H9 (cell line): ENCODE measurements around the gene IGSF22. TPM values are rescaled to one million over a fixed set of nuclear protein-coding genes. Genes with fewer than 3 reads are reported as not detected.

ENCODE experiments used
- DNase-seq: peaks from one replicate; pipeline ENCODE4 v3.0.0-alpha.2; 2017
- H2AFZ ChIP-seq: one replicate; pipeline ENCODE4 v1.6.1; 2013; ENCODE audit warnings: mild to moderate bottlenecking, low read length, control low read depth, moderate library complexity
- H2AK5ac ChIP-seq: 2 replicates; pipeline ENCODE4 v1.6.1; 2013; ENCODE audit warnings: low read length, control low read depth, mixed read lengths; ENCODE audit not compliant: insufficient read length
- H2BK120ac ChIP-seq: one replicate; pipeline ENCODE4 v1.6.1; 2013; ENCODE audit warnings: low read depth, mild to moderate bottlenecking, low read length, control low read depth, inconsistent platforms; ENCODE audit not compliant: poor library complexity, severe bottlenecking
- H2BK12ac ChIP-seq: 2 replicates; pipeline ENCODE4 v1.6.1; 2013; ENCODE audit warnings: low read length, control low read depth, mixed read lengths, low read depth; ENCODE audit not compliant: insufficient read length
- H2BK15ac ChIP-seq: 2 replicates; pipeline ENCODE4 v1.6.1; 2013; ENCODE audit warnings: low read depth, low read length, control low read depth
- H2BK20ac ChIP-seq: one replicate; pipeline ENCODE4 v1.6.1; 2013; ENCODE audit warnings: low read depth, mild to moderate bottlenecking, low read length, control low read depth, inconsistent platforms; ENCODE audit not compliant: poor library complexity, severe bottlenecking
- H2BK5ac ChIP-seq: 2 replicates; pipeline ENCODE4 v1.6.1; 2013; ENCODE audit warnings: low read length, control low read depth, mixed read lengths; ENCODE audit not compliant: insufficient read length
- H3K14ac ChIP-seq: 2 replicates; pipeline ENCODE4 v1.6.1; 2013; ENCODE audit warnings: low read length, control low read depth; ENCODE audit not compliant: insufficient read depth
- H3K18ac ChIP-seq: 2 replicates; pipeline ENCODE4 v1.6.1; 2013; ENCODE audit warnings: low read depth, mild to moderate bottlenecking, mixed read lengths, low read length, control low read depth; ENCODE audit not compliant: insufficient read length
- H3K23ac ChIP-seq: 2 replicates; pipeline ENCODE4 v1.6.1; 2013; ENCODE audit warnings: low read length, control low read depth, mixed read lengths, low read depth; ENCODE audit not compliant: insufficient read length
- H3K23me2 ChIP-seq: 2 replicates; pipeline ENCODE4 v1.6.1; 2013; ENCODE audit warnings: low read depth, mild to moderate bottlenecking, mixed read lengths, low read length, control low read depth; ENCODE audit not compliant: insufficient read length, poor library complexity, severe bottlenecking
- H3K27ac ChIP-seq: 2 replicates; pipeline ENCODE4 v1.5.1; 2013; ENCODE audit warnings: low read length, control low read depth, mixed read lengths, low read depth; ENCODE audit not compliant: insufficient read length
- H3K27me3 ChIP-seq: 2 replicates; pipeline ENCODE4 v1.6.1; 2013; ENCODE audit warnings: low read length, control low read depth, inconsistent platforms; ENCODE audit not compliant: insufficient read depth
- H3K4ac ChIP-seq: 2 replicates; pipeline ENCODE4 v1.6.1; 2013; ENCODE audit warnings: low read depth, mild to moderate bottlenecking, control low read depth, inconsistent platforms, low read length, moderate library complexity
- H3K4me1 ChIP-seq: 2 replicates; pipeline ENCODE4 v1.6.1; 2013; ENCODE audit warnings: low read length, control low read depth, inconsistent platforms; ENCODE audit not compliant: insufficient read depth
- H3K4me2 ChIP-seq: 2 replicates; pipeline ENCODE4 v1.6.1; 2013; ENCODE audit warnings: low read length, control low read depth, mixed read lengths; ENCODE audit not compliant: insufficient read length, insufficient read depth
- H3K56ac ChIP-seq: 2 replicates; pipeline ENCODE4 v1.6.1; 2013; ENCODE audit warnings: low read depth, mild to moderate bottlenecking, mixed read lengths, low read length, control low read depth; ENCODE audit not compliant: insufficient read length
- H3K79me1 ChIP-seq: 2 replicates; pipeline ENCODE4 v1.6.1; 2013; ENCODE audit warnings: low read depth, mild to moderate bottlenecking, moderate library complexity, low read length, control low read depth, inconsistent platforms; ENCODE audit not compliant: insufficient read depth, poor library complexity, severe bottlenecking
- H3K79me2 ChIP-seq: 2 replicates; pipeline ENCODE4 v1.6.1; 2013; ENCODE audit warnings: low read length, control low read depth, inconsistent platforms; ENCODE audit not compliant: insufficient read depth
- H3K9ac ChIP-seq: 2 replicates; pipeline ENCODE4 v1.6.1; 2013; ENCODE audit warnings: low read length, control low read depth, mixed read lengths; ENCODE audit not compliant: insufficient read length; ENCODE audit errors: extremely low read depth
- H3K9me3 ChIP-seq: one replicate; pipeline ENCODE4 v1.6.1; 2013; ENCODE audit warnings: low read depth, low read length, inconsistent platforms; ENCODE audit not compliant: control insufficient read depth
- H3T11ph ChIP-seq: one replicate; pipeline ENCODE4 v1.6.1; 2013; ENCODE audit warnings: mild to moderate bottlenecking, low read length, control low read depth, inconsistent platforms
- H4K20me1 ChIP-seq: one replicate; pipeline ENCODE4 v1.6.1; 2013; ENCODE audit not compliant: control insufficient read depth, insufficient read length, insufficient read depth
- H4K5ac ChIP-seq: 2 replicates; pipeline ENCODE4 v1.6.1; 2013; ENCODE audit warnings: low read depth, mild to moderate bottlenecking, mixed read lengths, low read length, control low read depth; ENCODE audit not compliant: insufficient read length
- H4K8ac ChIP-seq: replicated peaks from 2 replicates; pipeline ENCODE4 v1.6.1; 2013; ENCODE audit warnings: low read length, control low read depth, mixed read lengths, low read depth; ENCODE audit not compliant: insufficient read length
- H4K91ac ChIP-seq: 2 replicates; pipeline ENCODE4 v1.6.1; 2013; ENCODE audit warnings: low read depth, mild to moderate bottlenecking, moderate library complexity, mixed read lengths, low read length, control low read depth; ENCODE audit not compliant: insufficient read length
- H3K27ac Mint-ChIP-seq, 3 experiments: 2 replicates in 2 of 3; 3 replicates in 1 of 3; pipeline ENCODE4 v1.8.0; 2020 to 2021; ENCODE audit warnings: mixed read lengths in 3 of 3, mild to moderate bottlenecking in 1 of 3, moderate library complexity in 1 of 3
- H3K27me3 Mint-ChIP-seq: 2 replicates; pipeline ENCODE4 v1.8.0; 2021; ENCODE audit warnings: low read depth, mild to moderate bottlenecking, moderate library complexity, mixed read lengths
- H3K36me3 Mint-ChIP-seq, 3 experiments: 2 replicates in 2 of 3; 3 replicates in 1 of 3; pipeline ENCODE4 v1.8.0; 2020 to 2021; ENCODE audit warnings: low read depth in 3 of 3, mixed read lengths in 3 of 3; ENCODE audit not compliant: insufficient read depth in 1 of 3
- H3K4me1 Mint-ChIP-seq, 2 experiments: 2 replicates each; pipeline ENCODE4 v1.8.0; 2020; ENCODE audit warnings: mixed read lengths in 2 of 2
- H3K4me3 Mint-ChIP-seq, 2 experiments: 2 replicates in 1 of 2; 3 replicates in 1 of 2; pipeline ENCODE4 v1.8.0; 2020 to 2021; ENCODE audit warnings: mild to moderate bottlenecking in 2 of 2, mixed read lengths in 2 of 2, moderate library complexity in 1 of 2
- H3K9me3 Mint-ChIP-seq, 2 experiments: 2 replicates in 1 of 2; 3 replicates in 1 of 2; pipeline ENCODE4 v1.8.0; 2020; ENCODE audit warnings: mild to moderate bottlenecking in 2 of 2, mixed read lengths in 2 of 2, moderate library complexity in 1 of 2
- WGBS: extraction: QIAGEN DNeasy Blood & Tissue Kit; methylation state at CpG from one replicate; pipeline ENCODE4 v1.1.7; 2013; ENCODE audit warnings: missing lambda C conversion rate, low lambda C conversion rate, mixed read lengths; ENCODE audit not compliant: insufficient read length; ENCODE audit errors: extremely low coverage; 5-methylcytosine and 5-hydroxymethylcytosine counted together
- total RNA-seq: library from RNA; stranded (reverse); gene quantifications from 2 replicates; pipeline ENCODE4 v1.2.1, GENCODE V29; 2021
- TF ChIP-seq, protein P1 (sequence below): fragments of 200-600 bp; sonication (generic); conservative IDR thresholded peaks from 3 replicates; pipeline ENCODE4 v1.8.0; 2021; ENCODE audit warnings: antibody characterized with exemption, mild to moderate bottlenecking

IGSF22 gene
- total RNA-seq, 1 experiment from 2014 or later = 0.35 TPM

DNA sequence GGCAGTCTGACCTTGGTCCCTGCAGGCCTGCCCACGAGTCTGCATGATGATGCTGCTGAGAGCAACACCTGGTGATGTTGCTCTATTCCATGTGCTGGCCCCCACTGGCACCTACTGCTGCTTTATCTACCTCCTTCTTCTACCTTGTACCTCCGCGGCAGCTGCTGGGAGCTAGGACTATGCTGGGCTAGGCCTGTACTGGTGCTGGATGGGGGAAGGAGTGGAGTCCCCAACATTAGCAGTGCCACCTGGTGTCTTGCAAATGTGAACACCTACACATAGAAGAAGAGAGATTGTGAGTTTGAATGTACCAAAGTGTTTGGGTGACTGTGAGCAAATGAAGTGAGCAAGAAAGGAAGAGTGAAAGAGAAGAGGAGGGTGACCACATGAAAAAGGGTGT, 35.2 kb upstream of the IGSF22 start:
- no peak overlapping the region for H2AFZ ChIP-seq
- Mint-ChIP-seq H3K9me3 (no peaks in the 10 kb centered on the region), H3K27me3 (peaks cover 4% of the 10 kb centered on the region), H3K36me3 (no peaks in the 10 kb centered on the region; a peak in 1 of 7 replicates), H3K27ac (no peak overlapping the region), H3K4me1 (peaks cover 0 to 3% of the 10 kb centered on the region in 2 experiments; a peak in 2 of 4 replicates), H3K4me3 (no peak overlapping the region)
- TF ChIP-seq, protein P1, sequence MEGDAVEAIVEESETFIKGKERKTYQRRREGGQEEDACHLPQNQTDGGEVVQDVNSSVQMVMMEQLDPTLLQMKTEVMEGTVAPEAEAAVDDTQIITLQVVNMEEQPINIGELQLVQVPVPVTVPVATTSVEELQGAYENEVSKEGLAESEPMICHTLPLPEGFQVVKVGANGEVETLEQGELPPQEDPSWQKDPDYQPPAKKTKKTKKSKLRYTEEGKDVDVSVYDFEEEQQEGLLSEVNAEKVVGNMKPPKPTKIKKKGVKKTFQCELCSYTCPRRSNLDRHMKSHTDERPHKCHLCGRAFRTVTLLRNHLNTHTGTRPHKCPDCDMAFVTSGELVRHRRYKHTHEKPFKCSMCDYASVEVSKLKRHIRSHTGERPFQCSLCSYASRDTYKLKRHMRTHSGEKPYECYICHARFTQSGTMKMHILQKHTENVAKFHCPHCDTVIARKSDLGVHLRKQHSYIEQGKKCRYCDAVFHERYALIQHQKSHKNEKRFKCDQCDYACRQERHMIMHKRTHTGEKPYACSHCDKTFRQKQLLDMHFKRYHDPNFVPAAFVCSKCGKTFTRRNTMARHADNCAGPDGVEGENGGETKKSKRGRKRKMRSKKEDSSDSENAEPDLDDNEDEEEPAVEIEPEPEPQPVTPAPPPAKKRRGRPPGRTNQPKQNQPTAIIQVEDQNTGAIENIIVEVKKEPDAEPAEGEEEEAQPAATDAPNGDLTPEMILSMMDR = no peak
- no CpG with 5 or more reads among the region's 3 CpGs for WGBS
- no peak overlapping the region for H3K56ac ChIP-seq
- no peak overlapping the region for H2BK12ac ChIP-seq
- no peak overlapping the region for H2BK5ac ChIP-seq
- no peak overlapping the region for H3K4me2 ChIP-seq
- no peak overlapping the region for H3K14ac ChIP-seq
- no peak overlapping the region for H3K9ac ChIP-seq
- H3K18ac ChIP-seq = no peak overlapping the region
- no peak overlapping the region for H3K27ac ChIP-seq
- H3K4ac ChIP-seq = no peak overlapping the region
- H2BK20ac ChIP-seq = no peak overlapping the region
- no peak overlapping the region for H4K8ac ChIP-seq
- no peaks in the 10 kb centered on the region for H3K79me1 ChIP-seq
- H2AK5ac ChIP-seq = no peak overlapping the region
- no peaks in the 10 kb centered on the region for H4K20me1 ChIP-seq
- H3K9me3 ChIP-seq = no peaks in the 10 kb centered on the region
- H2BK120ac ChIP-seq = no peak overlapping the region
- H3K23ac ChIP-seq = no peak overlapping the region
- DNase-seq = no peak
- no peak overlapping the region for H2BK15ac ChIP-seq
- H3T11ph ChIP-seq = no peak overlapping the region
- H4K5ac ChIP-seq = no peak overlapping the region
- H4K91ac ChIP-seq = no peak overlapping the region
- no peaks in the 10 kb centered on the region for H3K27me3 ChIP-seq
- no peaks in the 10 kb centered on the region for H3K23me2 ChIP-seq
- no peaks in the 10 kb centered on the region for H3K79me2 ChIP-seq
- no peaks in the 10 kb centered on the region for H3K4me1 ChIP-seq
